ENCODE results near the gene TRAIP.
"Not testable (repeated sequence)": the region's sequence is repeated elsewhere in the genome, so short reads cannot be mapped to it uniquely, and the experiment has no call there.

DNA sequence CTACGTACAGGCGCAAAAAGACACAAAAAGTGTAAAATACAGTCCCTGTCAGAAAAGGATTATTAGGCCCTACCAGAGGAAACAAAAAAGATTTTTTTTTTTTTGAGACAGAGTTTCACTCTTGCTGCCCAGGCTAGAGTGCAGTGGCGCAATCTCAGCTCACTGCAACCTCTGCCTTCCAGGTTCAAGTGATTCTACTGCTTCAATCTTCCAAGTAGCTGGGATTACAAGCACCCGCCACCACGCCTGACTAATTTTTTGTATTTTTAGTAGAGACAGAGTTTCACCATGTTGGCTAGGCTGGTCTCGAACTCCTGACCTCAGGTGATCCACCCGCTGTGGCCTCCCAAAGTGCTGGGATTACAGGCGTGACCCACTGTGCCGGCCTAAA is 75.4 kb downstream of the TRAIP start:
- TF ChIP-seq, protein P1, sequence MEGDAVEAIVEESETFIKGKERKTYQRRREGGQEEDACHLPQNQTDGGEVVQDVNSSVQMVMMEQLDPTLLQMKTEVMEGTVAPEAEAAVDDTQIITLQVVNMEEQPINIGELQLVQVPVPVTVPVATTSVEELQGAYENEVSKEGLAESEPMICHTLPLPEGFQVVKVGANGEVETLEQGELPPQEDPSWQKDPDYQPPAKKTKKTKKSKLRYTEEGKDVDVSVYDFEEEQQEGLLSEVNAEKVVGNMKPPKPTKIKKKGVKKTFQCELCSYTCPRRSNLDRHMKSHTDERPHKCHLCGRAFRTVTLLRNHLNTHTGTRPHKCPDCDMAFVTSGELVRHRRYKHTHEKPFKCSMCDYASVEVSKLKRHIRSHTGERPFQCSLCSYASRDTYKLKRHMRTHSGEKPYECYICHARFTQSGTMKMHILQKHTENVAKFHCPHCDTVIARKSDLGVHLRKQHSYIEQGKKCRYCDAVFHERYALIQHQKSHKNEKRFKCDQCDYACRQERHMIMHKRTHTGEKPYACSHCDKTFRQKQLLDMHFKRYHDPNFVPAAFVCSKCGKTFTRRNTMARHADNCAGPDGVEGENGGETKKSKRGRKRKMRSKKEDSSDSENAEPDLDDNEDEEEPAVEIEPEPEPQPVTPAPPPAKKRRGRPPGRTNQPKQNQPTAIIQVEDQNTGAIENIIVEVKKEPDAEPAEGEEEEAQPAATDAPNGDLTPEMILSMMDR (IDR thresholded peaks at IDR 0.05; ENCODE audit: low read length): not testable (repeated sequence)
- TF ChIP-seq EZH2 (IDR thresholded peaks at IDR 0.05; ENCODE audit: borderline replicate concordance, low read length): not testable (repeated sequence)

Measured in OCI-LY1 (cell line).